AG09309 (cell line): Measurements from ENCODE around the gene CTBS.
"Not testable (repeated sequence)": the region's sequence is repeated elsewhere in the genome, so short reads cannot be mapped to it uniquely, and the experiment has no call there.

Experiments
- DNase-seq: peaks from one replicate; pipeline ENCODE4 v3.0.0-alpha.2; 2010; ENCODE audit warnings: low read depth
- H3K4me3 ChIP-seq: 2 replicates; pipeline ENCODE4 v1.5.1; 2011; ENCODE audit warnings: mild to moderate bottlenecking, low read depth, low read length, moderate library complexity; ENCODE audit not compliant: control insufficient read depth
- TF ChIP-seq, protein P1 (sequence below): IDR thresholded peaks from 2 replicates; pipeline ENCODE4 v1.5.1; 2011; ENCODE audit warnings: mild to moderate bottlenecking, low read depth, low read length, inconsistent platforms; ENCODE audit not compliant: insufficient read depth, control insufficient read depth; ENCODE audit errors: missing control alignments

The CTBS gene

GRCh38 chr1:84508510-84508909 is 65.7 kb downstream of the CTBS start:
- DNase-seq: no peak
- TF ChIP-seq, protein P1, sequence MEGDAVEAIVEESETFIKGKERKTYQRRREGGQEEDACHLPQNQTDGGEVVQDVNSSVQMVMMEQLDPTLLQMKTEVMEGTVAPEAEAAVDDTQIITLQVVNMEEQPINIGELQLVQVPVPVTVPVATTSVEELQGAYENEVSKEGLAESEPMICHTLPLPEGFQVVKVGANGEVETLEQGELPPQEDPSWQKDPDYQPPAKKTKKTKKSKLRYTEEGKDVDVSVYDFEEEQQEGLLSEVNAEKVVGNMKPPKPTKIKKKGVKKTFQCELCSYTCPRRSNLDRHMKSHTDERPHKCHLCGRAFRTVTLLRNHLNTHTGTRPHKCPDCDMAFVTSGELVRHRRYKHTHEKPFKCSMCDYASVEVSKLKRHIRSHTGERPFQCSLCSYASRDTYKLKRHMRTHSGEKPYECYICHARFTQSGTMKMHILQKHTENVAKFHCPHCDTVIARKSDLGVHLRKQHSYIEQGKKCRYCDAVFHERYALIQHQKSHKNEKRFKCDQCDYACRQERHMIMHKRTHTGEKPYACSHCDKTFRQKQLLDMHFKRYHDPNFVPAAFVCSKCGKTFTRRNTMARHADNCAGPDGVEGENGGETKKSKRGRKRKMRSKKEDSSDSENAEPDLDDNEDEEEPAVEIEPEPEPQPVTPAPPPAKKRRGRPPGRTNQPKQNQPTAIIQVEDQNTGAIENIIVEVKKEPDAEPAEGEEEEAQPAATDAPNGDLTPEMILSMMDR: no peak

GRCh38 chr1:84507887-84508286 is 66.4 kb downstream of the CTBS start:
- not testable (repeated sequence) for DNase-seq, H3K4me3 ChIP-seq

More at GRCh38 chr1:84508510-84508909, 65.7 kb downstream of the CTBS start:
- H3K4me3 ChIP-seq: no peak overlapping the region

GRCh38 chr1:84506729-84507453 is 67.3 kb downstream of the CTBS start:
- DNase-seq: no peak
- H3K4me3 ChIP-seq: peak overlapping the region; percentile 86
- TF ChIP-seq, protein P1: no peak

DNA sequence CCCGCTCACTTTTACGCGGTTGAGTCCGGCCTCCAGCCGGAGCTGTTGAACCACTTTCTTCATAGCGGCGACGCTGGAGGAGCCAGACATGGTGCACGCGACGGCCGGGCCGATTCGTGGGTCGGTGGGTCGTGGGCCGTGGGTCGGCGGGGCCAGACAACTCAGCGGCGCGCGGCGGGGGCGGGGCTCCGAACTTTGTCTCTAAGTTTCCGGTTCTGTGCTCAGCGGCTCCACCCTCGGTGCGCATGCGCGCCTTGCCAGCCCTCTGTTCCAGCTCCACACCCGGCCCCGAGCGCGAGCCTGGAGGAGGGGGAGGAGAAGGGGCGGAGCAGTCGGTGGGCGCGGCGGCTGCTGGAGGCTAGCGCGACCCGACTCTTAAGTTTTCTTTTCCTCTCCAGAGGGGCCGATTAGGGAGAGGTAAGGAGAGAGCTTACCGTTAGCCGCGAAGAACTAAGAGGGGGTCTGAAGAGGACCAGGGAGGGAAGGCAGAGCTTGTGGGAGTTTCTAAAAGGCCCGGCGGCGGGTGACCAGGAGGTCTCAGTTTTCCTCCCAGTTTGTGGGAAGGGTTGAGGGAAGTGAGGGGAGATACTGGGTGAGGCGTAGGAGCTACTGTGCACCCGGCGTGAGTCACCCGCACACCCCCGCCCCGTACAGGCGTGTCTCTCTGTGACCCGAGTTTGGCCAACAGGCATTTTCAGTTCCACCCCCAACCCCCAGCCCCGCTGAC is 68.1 kb downstream of the CTBS start, which contains the start of the genes GNG5 and SPATA1:
Gene GNG5 (minus strand): TSS at position 580 of the 727 bp plus-strand sequence. CDS start 490 bp downstream, at position 90.
Gene SPATA1 (plus strand): TSS at position 385 of the 727 bp plus-strand sequence. CDS start 9,974 bp downstream, outside the sequence.
- TF ChIP-seq, protein P1: no peak
- DNase-seq: peak; percentile 79
- peak within 1 kb of the TSS; percentile 86 for H3K4me3 ChIP-seq

GRCh38 chr1:84505493-84506001 is 68.7 kb downstream of the CTBS start:
- TF ChIP-seq, protein P1: no peak
- peak overlapping the region; percentile 86 for H3K4me3 ChIP-seq
- no peak for DNase-seq

DNA sequence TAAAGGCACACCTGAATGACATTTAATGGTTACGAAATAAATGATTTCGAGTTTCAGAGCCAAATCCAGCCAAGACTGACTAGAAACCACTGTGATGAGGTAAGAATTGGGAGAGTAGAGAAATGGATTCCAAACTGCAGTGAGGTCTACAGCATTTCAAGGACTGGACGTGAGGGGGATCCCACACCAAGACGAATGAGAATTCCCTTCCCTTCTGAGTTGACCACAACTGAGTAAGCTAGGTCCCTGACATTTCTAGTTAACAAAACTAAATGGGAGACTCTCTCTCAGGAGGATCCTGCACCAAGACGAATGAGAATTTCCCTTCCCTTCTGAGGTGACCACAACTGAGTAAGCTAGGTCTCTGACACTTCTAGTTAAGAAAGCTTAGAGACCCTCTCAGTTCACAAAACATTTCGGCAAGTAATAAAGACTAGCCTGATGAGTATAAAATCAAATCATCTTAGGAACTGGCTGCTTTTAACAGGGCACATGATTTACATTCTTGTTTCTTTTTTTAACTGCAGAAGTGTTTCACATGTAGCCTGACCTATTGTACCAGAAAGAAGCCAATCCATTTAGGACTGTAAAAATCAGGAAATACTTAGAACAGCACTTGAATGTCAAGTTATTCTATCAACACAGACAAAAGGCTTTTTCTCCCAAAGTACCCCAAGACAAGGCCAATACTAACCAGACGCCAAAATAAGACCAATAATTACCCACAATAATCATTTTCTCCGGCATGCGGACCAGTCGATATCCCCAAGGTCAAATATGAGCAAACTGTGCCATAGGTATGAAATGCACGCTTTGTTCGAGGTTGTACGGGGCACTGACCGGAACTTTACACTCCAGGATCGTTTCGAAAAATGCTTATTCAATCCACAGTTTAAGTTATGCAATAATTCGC is 69.4 kb downstream of the CTBS start:
- TF ChIP-seq, protein P1: no peak
- H3K4me3 ChIP-seq: peak overlapping the region; percentile 86
- DNase-seq: peak; percentile 33
